ENCODE data around the gene C21orf58. TPM values are rescaled to one million over a fixed set of nuclear protein-coding genes. Genes with fewer than 3 reads are reported as not detected.

The C21orf58 gene
- total RNA-seq, 4 donors from 2014 or later = 2.2 to 4.8 (median 2.3) TPM

DNA sequence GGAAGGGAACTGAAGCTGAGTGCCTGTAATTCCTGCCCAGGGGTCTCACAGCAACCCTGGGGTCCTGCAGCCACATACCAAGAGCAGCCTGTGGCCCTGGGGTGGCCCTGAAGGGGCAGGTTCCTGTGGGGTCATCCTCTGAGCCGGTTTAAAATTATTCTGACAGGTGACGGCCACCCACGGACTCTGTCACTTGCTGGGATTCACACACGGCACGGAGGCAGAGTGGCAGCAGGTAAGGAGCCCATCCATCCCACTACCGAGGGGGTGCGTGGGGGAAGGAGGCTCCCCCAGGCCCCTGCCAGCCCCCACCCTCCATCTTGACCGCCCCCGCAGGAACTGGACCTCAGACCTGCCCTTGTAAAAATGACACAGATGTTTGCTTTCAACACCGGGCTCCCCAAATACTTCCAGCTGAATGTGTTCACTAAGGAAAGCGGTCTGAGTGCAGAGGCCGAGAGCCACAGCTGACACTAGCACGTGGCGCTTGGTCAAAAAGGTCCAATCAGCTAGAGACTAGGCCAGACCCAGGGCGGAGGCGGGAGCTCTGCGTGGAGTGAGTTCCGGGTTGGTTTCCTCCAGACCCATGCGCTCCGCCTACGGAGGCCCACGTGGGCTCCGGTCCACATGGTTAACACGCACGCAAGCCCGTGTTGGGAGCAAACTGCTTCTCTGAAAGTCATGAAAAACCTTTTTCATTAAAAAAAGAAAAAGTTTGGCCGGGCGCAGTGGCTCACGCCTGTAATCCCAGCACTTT, 27.5 kb downstream of the C21orf58 start:
- H3K4me3 ChIP-seq (ENCODE audit: low read depth, poor library complexity, severe bottlenecking) = no peak overlapping the region
- WGBS, 2 donors = 65 to 74% methylated on average over 23 to 29 of the region's 29 CpGs
- peak; percentile 86 to 97 for DNase-seq (ENCODE audit: low spot score in 2 of 2)
- TF ChIP-seq POLR2A (IDR thresholded peaks at IDR 0.05) (no peak), CTCF (IDR thresholded peaks at IDR 0.05) (no peak)
- intact Hi-C loops (cut with DNase I; ENCODE audit: low total_unique reads) = no loop called here

DNA sequence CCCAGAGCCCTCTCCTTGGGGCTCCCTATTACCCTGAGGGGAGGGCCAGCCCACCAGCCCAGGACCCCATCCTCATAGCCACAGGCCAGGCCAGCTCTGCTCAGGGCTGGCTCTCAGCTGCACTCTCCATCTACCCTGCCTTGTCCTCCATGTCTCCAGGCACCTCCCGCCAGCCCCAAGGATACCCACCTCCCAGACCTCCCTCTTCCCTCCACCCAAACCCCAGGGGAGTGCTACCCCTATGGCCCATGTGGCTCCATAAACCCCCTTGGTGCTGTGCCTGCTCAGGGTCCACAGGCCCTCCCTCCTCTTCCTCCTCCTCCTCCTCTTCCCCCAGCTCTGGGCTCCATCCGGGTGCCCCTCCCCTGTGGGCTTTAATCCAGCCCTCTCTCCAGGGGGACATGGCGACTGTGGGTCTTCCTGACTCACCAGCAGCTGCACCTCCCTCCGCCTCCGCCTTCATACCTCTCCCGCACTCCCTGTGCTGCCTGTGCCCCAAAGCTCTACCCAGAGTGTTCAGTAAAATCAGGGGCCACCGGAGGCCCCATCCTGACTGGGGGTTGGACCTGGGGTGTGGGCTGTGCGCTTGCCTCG, 28.4 kb downstream of the C21orf58 start:
- H3K4me3 ChIP-seq (ENCODE audit: low read depth, poor library complexity, severe bottlenecking) = no peak overlapping the region
- TF ChIP-seq CTCF (IDR thresholded peaks at IDR 0.05) = no peak
- no peak for TF ChIP-seq POLR2A (IDR thresholded peaks at IDR 0.05)
- WGBS, 2 donors = 56 to 58% methylated on average over 9 of the region's 9 CpGs
- intact Hi-C loops (cut with DNase I; ENCODE audit: low total_unique reads) = no loop called here
- DNase-seq (ENCODE audit: low spot score in 2 of 2) = no peak

- intact Hi-C loops (cut with DNase I; ENCODE audit: low total_unique reads) = no loop called here
- no peak overlapping the region for H3K4me3 ChIP-seq (ENCODE audit: low read depth, poor library complexity, severe bottlenecking)
- WGBS, 2 donors = 57 to 62% methylated on average over 10 of the region's 10 CpGs
- peak in 1 of 2 donors; percentile 83 for DNase-seq (ENCODE audit: low spot score in 2 of 2)
- TF ChIP-seq CTCF (IDR thresholded peaks at IDR 0.05) = no peak
- TF ChIP-seq POLR2A (IDR thresholded peaks at IDR 0.05) = no peak
Measured at GRCh38 chr21:46294647-46295176, 29.0 kb downstream of the C21orf58 start.

DNA sequence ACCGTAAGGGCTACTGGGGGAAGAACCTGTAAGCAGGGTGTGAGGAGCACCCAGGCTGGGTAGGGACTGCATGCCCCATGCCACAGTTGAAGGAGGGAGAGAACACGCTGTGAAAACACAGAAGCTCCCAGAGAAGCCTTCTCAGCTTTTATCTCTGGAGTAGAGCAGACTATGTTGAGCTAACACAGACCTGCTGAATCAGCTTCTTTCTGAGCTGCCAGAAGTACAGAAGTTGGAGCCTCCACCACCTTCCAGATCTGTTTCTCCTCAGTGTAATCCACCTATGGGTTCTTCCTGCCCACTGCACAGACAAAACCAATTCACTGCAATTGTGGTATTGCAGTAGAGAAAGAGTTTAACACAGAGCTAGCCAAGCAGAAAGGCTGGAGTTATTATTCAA, 32.1 kb downstream of the C21orf58 start:
- H3K4me3 ChIP-seq (ENCODE audit: low read depth, poor library complexity, severe bottlenecking) = no peak overlapping the region
- intact Hi-C loops (cut with DNase I; ENCODE audit: low total_unique reads) = no loop called here
- DNase-seq (ENCODE audit: low spot score in 2 of 2) = no peak
- no peak for TF ChIP-seq CTCF (IDR thresholded peaks at IDR 0.05)
- no peak for TF ChIP-seq POLR2A (IDR thresholded peaks at IDR 0.05)
- WGBS, 2 donors = 93 to 100% methylated on average over 2 of the region's 2 CpGs

GRCh38 chr21:46289655-46290179, 34.0 kb downstream of the C21orf58 start:
- no peak for DNase-seq (ENCODE audit: low spot score in 2 of 2)
- TF ChIP-seq CTCF (IDR thresholded peaks at IDR 0.05) (no peak), POLR2A (IDR thresholded peaks at IDR 0.05) (no peak)
- intact Hi-C loops (cut with DNase I; ENCODE audit: low total_unique reads) = no loop called here
- WGBS, 2 donors = 63 to 67% methylated on average over 6 of the region's 6 CpGs
- no peak overlapping the region for H3K4me3 ChIP-seq (ENCODE audit: low read depth, poor library complexity, severe bottlenecking)
